Activated T-helper 9 cell treated with anti-CD3 and anti-CD28 coated beads, Interleukin-2, amount 50 U/mL, for 16 hours (primary cell): ENCODE data around the gene CCDC93.
"Not testable (repeated sequence)": the region's sequence is repeated elsewhere in the genome, so short reads cannot be mapped to it uniquely, and the experiment has no call there.

Source experiments
- DNase-seq: peaks from one replicate; pipeline ENCODE4 v3.0.0-alpha.2; 2020; ENCODE audit warnings: low read depth

The CCDC93 gene

DNA sequence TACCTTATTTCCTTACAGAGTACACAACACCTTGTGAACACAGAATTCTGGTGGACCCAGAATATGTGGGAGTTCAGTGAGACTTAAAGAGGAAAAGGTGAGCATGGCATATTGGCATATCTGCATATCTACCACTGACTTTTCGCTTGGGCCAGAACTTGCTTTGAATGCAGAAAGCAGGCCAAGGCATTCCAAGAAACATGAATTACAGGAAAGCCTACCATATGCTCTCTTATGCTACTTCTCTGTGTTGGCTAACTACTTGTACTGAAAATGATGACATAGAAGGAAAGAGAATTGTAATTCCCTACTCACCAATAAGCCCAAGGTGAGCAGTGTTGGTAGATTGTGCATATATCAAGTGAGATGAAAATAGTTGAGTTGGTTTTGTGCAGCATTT, 31.4 kb upstream of the CCDC93 start:
- DNase-seq = no peak

- DNase-seq = no peak
Measured at GRCh38 chr2:118044854-118045253, 31.0 kb upstream of the CCDC93 start.

- DNase-seq = no peak
Measured at GRCh38 chr2:118044103-118044716, 30.3 kb upstream of the CCDC93 start.

GRCh38 chr2:118040891-118041290, 27.0 kb upstream of the CCDC93 start:
- no peak for DNase-seq

DNA sequence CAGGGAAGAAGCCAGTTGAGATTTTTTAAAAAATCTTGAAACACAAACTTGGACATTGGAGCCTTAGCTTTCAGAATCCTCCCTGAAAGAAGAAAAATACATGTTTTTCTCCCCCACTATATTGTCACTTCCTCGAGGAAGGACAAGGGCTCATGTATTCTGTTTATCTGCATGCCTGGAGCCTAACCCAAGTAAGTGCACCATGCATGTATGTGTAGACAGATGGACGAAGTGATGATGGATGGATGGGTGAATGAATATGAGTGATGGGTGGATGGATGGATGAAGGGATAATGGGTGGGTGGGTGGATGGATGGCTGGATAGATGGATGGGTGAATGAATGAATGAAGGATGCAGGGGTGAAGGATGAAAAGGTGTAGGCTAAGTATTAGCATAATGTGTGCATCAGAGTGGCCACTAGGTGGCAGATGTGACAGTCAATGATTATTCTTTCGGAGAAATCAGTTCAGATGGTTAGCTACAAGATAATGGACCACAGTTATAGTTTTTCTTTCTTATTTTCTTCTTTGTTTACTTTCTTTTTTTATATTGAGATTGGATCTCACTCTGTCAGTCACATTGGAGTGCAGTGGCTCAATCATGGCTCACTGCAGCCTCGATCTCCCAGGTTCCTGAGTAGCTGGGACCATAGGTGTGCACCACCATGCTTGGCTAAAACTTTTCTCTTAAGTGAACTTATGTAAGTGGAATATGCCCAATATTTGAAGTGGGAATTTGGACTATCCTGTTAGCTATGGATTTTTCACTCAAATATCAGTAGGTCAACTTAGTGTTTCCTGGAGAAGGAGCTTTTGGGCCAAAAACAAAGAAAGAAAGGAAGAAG, 18.5 kb upstream of the CCDC93 start:
- DNase-seq = no peak

DNA sequence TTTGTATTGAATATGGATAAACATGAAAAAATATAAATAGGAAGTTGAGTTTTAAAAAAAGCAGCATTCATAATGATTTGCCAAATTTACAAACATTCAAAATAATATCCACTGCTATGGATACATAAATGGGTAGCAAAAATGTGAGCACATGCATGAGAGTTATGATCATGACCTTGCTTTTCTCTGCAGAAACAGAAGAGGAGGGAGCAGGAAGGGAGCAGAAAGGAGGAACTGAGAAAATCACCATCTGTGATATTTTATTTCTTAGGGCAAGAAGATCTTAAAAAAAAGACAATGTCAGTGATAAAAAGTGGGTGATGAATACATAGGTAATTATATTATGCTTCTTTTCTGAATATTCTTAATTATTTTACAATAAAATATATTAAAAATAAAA, 17.7 kb upstream of the CCDC93 start:
- no peak for DNase-seq

DNA sequence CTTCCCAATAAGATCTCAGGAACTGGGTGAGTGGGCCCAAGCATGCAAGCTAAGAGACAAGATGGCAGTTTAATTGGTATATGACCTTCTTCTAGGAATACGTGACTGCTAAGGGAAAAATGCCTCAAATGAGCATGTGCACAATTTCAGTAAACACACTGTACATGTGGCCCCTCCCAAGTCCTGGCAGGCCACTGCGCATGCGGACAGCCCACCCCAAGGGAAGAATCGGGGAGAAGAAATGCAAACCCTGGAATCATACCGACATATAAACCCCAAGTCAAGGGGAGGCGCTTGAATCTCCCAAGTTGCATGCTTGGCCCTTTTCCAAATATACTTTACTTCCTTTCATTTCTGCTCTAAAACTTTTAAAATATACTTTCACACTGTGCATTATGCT, 15.2 kb upstream of the CCDC93 start:
- DNase-seq = no peak

DNA sequence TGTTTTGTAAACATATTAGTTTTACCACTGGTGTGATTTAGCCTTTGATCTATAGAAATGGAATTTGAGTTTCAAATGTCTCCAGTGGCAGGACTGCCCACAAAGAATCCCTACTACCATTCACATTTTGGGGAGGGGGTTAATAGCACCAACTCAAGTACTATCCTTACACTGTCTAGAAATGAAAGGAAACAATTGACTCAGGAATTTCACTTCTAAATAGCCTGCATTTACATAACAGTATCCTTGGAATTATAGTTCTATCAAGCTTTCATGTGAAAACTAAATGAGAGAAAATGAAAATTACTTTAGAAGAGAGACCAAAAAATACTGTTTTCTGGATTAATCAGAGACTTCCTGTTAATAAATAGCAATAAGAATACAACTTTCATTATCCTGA, 7.5 kb upstream of the CCDC93 start:
- DNase-seq = no peak

DNA sequence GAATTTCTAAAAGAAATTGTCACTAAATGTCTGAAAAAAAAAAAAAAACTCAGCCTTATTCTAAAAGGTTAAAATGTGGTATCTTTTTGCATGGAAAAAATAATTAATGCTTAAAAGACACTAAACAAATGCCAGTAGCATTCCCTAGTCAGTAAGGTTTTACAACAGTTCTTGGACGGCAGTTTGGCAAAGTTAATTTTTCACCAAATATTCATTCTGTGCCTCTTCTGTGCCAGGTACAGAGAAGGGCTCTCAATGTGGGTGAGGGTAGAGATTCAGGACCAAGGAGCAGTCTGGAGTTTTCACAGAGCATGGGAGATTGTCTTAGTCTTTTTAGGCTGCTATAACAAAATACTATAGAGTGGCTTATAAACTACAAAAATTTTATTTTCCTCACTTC, 6.0 kb upstream of the CCDC93 start:
- DNase-seq = no peak

- DNase-seq = no peak
Measured at GRCh38 chr2:118016911-118017310, 3.0 kb upstream of the CCDC93 start.

- not testable (repeated sequence) for DNase-seq
Measured at GRCh38 chr2:118015761-118016160, 1.9 kb upstream of the CCDC93 start.

DNA sequence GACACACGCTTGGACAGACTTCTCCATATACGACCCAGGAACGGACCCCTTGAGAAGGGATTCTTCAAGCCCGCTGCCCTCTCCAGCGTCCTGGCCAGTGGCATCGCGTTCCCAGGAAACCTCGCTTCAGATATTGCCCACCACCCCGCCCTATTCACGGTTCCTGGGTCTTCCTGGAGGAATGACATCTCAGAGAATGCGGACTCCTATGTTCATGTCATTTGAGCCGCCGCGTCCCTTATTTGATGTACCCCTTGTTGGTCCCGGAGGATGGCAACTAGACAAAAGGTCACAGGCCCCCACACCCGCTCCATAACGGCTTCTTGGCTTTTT, 588 bp upstream of the CCDC93 start:
- no peak for DNase-seq

- peak; percentile 7 for DNase-seq
Measured at GRCh38 chr2:118013221-118013723, 598 bp downstream of the CCDC93 start.

GRCh38 chr2:118012778-118013177, 1.1 kb downstream of the CCDC93 start:
- no peak for DNase-seq

DNA sequence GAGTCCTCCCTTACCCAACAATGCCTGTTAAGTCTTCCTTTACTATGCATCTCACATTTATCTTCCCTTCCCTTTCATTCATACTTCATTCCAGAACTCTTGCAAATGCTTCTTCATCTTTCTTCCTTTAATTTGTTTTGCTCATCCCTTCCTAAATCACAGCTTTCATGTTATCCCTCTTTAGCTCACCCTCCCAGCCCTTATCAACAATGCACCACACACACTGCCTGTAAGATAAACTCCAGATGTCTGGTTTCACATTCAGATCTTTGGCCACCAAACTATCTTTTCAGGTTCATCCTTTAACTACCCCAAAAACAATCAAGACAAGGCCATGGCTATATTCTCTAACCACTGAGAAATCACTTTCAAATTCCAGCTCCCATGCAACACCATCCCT, 3.4 kb downstream of the CCDC93 start:
- no peak for DNase-seq

- DNase-seq = no peak
Measured at GRCh38 chr2:118006861-118007260, 7.0 kb downstream of the CCDC93 start.

GRCh38 chr2:118006326-118006725, 7.5 kb downstream of the CCDC93 start:
- no peak for DNase-seq

GRCh38 chr2:118003396-118003824, 10.5 kb downstream of the CCDC93 start:
- no peak for DNase-seq

GRCh38 chr2:118000041-118000440, 13.8 kb downstream of the CCDC93 start:
- no peak for DNase-seq

GRCh38 chr2:117997872-117998454, 15.9 kb downstream of the CCDC93 start:
- no peak for DNase-seq

DNA sequence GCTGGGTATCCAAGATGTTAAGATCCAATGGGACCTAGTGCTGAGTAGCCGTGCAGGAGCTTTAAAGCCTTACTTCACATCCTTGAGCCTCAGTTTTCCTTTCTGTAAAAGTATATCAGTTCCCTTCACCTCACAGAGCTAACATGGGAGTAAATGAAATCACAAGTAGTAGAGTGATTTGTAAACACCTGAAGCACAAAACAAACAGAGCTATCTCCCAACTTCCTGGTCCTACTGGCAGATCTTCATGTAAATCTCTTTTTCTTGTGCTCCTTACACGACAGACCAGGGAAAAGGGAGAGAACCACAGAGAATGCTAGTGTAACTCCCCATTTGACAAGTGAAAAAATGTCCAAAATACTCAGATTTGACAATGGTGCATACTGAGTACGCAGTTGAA, 17.3 kb downstream of the CCDC93 start:
- DNase-seq = no peak

GRCh38 chr2:117994729-117995128, 19.1 kb downstream of the CCDC93 start:
- no peak for DNase-seq

- DNase-seq = no peak
Measured at GRCh38 chr2:117989854-117990438, 23.9 kb downstream of the CCDC93 start.
